KMS-11 (cell line): ENCODE data around the gene YWHAH.

Experiments
- H2AFZ ChIP-seq: fragments of 200-600 bp; sonication (generic); 2 replicates; pipeline ENCODE4 v1.6.1; 2016; ENCODE audit warnings: antibody characterized with exemption, mixed run types, low read depth
- H3K27ac ChIP-seq: fragments of 200-600 bp; sonication (generic); 2 replicates; pipeline ENCODE4 v1.6.1; 2016; ENCODE audit warnings: mild to moderate bottlenecking, mixed run types
- H3K27me3 ChIP-seq: fragments of 200-600 bp; sonication (generic); 2 replicates; pipeline ENCODE4 v1.6.1; 2017; ENCODE audit warnings: mild to moderate bottlenecking, low read depth, mixed run types, moderate library complexity; ENCODE audit not compliant: insufficient read depth
- H3K36me3 ChIP-seq: fragments of 200-600 bp; sonication (generic); 2 replicates; pipeline ENCODE4 v1.6.1; 2017; ENCODE audit warnings: mild to moderate bottlenecking, mixed run types; ENCODE audit not compliant: insufficient read depth
- H3K4me1 ChIP-seq: fragments of 200-600 bp; sonication (generic); 2 replicates; pipeline ENCODE4 v1.6.1; 2016; ENCODE audit warnings: mild to moderate bottlenecking, low read depth, mixed run types; ENCODE audit not compliant: poor library complexity, severe bottlenecking
- H3K4me2 ChIP-seq: fragments of 200-600 bp; sonication (generic); 2 replicates; pipeline ENCODE4 v1.7.0; 2016; ENCODE audit warnings: mild to moderate bottlenecking, mixed run types
- H3K4me3 ChIP-seq: fragments of 200-600 bp; sonication (generic); IDR thresholded peaks from 2 replicates; pipeline ENCODE4 v1.6.1; 2017; ENCODE audit warnings: low read depth, low read length, mixed read lengths; ENCODE audit not compliant: insufficient read depth
- H3K79me2 ChIP-seq: fragments of 200-600 bp; sonication (generic); 2 replicates; pipeline ENCODE4 v1.6.1; 2016; ENCODE audit warnings: low read depth, mixed run types; ENCODE audit not compliant: insufficient read depth
- H3K9ac ChIP-seq: fragments of 200-600 bp; sonication (generic); 2 replicates; pipeline ENCODE4 v1.6.1; 2016; ENCODE audit warnings: mild to moderate bottlenecking, mixed run types
- H4K20me1 ChIP-seq: fragments of 200-600 bp; sonication (generic); 2 replicates; pipeline ENCODE4 v1.6.1; 2016; ENCODE audit warnings: mild to moderate bottlenecking, mixed run types; ENCODE audit not compliant: insufficient read depth
- TF ChIP-seq, protein P1 (sequence below): fragments of 200-600 bp; sonication (generic); conservative IDR thresholded peaks from 2 replicates; pipeline ENCODE4 v1.6.1; 2017; ENCODE audit warnings: low read depth, mild to moderate bottlenecking, antibody characterized with exemption, low read length, moderate library complexity, mixed read lengths

The YWHAH gene

DNA sequence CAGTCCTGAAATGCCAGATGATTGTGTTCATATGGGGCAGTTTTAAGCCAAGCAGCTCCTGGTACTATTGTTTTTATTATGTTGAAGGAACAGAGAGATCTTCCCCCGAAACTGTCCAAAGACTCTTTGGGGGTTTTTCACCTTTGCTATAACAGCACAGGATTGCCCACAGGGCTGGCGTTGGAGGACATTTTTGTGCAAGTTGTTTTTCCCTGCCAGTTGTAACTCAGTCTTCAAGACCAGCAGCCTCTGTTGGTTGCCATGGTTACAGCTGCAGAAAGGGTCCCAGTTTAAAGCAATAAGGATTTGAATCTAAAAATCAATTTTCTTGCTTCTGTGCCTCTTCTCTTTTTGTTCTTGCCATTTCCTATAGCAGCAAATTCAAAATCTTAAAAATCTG, 45.4 kb upstream of the YWHAH start:
- Histone ChIP-seq H3K4me2 (no peak overlapping the region), H3K79me2 (no peaks in the 10 kb centered on the region), H3K27ac (no peak overlapping the region), H4K20me1 (no peaks in the 10 kb centered on the region), H3K4me1 (peaks cover 4% of the 10 kb centered on the region), H2AFZ (no peak overlapping the region), H3K27me3 (no peaks in the 10 kb centered on the region), H3K36me3 (no peaks in the 10 kb centered on the region), H3K4me3 (no peak overlapping the region), H3K9ac (no peak overlapping the region)
- TF ChIP-seq, protein P1, sequence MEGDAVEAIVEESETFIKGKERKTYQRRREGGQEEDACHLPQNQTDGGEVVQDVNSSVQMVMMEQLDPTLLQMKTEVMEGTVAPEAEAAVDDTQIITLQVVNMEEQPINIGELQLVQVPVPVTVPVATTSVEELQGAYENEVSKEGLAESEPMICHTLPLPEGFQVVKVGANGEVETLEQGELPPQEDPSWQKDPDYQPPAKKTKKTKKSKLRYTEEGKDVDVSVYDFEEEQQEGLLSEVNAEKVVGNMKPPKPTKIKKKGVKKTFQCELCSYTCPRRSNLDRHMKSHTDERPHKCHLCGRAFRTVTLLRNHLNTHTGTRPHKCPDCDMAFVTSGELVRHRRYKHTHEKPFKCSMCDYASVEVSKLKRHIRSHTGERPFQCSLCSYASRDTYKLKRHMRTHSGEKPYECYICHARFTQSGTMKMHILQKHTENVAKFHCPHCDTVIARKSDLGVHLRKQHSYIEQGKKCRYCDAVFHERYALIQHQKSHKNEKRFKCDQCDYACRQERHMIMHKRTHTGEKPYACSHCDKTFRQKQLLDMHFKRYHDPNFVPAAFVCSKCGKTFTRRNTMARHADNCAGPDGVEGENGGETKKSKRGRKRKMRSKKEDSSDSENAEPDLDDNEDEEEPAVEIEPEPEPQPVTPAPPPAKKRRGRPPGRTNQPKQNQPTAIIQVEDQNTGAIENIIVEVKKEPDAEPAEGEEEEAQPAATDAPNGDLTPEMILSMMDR = no peak

DNA sequence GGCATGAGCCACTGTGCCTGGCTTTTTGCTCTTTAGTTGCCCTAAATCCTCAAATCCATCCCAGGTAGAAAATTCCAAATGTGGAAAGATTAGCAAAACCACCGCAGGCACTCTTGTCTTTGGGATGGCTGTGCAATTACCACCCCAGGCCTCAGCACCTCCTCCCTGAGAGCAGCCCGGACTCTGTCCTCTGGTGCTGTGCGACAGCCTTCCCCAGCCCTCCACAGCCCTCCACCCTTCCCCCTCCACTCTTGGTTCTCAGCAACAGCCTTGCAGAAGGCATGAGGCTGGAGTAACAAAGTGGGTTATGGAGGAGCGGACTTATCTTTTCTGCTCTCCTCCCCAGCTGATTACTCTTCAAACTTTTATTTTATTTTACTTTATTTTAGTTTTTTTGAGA, 44.7 kb upstream of the YWHAH start:
- H3K4me2 ChIP-seq = no peak overlapping the region
- H3K9ac ChIP-seq = no peak overlapping the region
- TF ChIP-seq, protein P1 = no peak
- no peaks in the 10 kb centered on the region for H3K79me2 ChIP-seq
- H3K4me1 ChIP-seq = no peaks in the 10 kb centered on the region
- no peaks in the 10 kb centered on the region for H3K36me3 ChIP-seq
- no peak overlapping the region for H3K27ac ChIP-seq
- H3K4me3 ChIP-seq = no peak overlapping the region
- H3K27me3 ChIP-seq = no peaks in the 10 kb centered on the region
- no peaks in the 10 kb centered on the region for H4K20me1 ChIP-seq
- no peak overlapping the region for H2AFZ ChIP-seq

DNA sequence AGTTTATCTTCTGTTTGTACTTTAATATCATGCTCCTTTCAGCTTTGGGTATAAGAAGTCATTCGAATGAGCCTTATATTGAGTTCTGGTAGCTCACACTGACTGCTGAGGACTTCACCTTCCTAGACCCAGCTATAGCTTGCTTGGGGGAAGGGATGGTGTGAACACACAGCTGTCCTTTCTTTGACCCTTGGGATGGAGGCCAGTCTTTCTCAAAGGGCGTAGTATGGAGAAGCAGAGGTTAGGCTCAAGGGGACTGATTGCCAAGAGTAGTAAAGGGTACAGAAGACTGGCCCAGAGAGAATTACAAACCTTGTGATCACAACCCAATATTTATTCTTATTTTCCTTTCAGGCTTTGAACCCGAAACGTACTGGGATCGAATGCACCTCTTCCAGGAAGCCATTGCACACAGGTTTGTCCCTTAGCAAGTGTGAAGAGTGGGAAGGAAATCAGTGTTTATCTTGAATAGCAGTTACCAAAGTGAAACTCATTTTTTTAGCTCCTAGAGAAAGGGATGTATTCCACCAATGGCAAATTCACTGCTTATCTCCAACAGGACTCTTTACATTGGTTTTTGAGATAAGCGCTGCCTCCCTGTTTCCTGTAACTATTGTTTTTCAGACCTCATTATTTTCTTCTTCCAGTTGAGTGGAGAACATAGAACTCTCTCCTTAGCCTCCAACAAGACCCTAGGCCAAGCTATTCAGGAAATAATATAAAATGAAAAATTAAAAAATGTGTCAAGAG, 42.8 kb upstream of the YWHAH start:
- Histone ChIP-seq H3K36me3 (no peaks in the 10 kb centered on the region), H3K27me3 (no peaks in the 10 kb centered on the region), H2AFZ (no peak overlapping the region), H3K4me3 (no peak overlapping the region), H3K9ac (no peak overlapping the region), H3K79me2 (no peaks in the 10 kb centered on the region), H3K4me1 (no peaks in the 10 kb centered on the region), H4K20me1 (no peaks in the 10 kb centered on the region), H3K4me2 (no peak overlapping the region), H3K27ac (no peak overlapping the region)
- TF ChIP-seq, protein P1 = no peak

DNA sequence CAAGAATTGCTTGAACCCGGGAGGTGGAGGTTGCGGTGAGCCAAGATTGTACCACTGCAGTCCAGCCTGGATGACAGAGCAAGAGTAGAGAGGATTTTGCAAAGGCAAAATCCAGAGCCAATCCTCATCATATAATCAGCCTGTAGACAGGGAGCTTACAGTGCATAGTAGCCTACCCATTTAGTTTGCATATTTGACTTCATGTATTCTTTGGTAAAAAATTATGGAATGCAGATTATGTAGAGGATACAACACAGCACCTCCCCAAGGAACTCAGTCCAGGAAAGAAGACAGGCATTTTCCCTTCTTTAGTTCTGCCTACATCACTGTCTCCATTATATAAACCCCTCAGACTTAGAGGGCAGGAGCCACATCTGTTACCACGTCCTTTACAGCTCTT, 39.7 kb upstream of the YWHAH start:
- Histone ChIP-seq H3K4me1 (no peaks in the 10 kb centered on the region), H3K36me3 (no peaks in the 10 kb centered on the region), H3K4me3 (no peak overlapping the region), H3K27ac (no peak overlapping the region), H3K79me2 (no peaks in the 10 kb centered on the region), H3K27me3 (no peaks in the 10 kb centered on the region), H2AFZ (no peak overlapping the region), H4K20me1 (no peaks in the 10 kb centered on the region), H3K4me2 (no peak overlapping the region), H3K9ac (no peak overlapping the region)
- TF ChIP-seq, protein P1 = no peak
